Measurements from ENCODE around the gene TMEM151B. TPM values are rescaled to one million over a fixed set of nuclear protein-coding genes. Genes with fewer than 3 reads are reported as not detected.

Gene TMEM151B
- total and polyA plus RNA-seq, 4 experiments from 2014 or later: not detected

GRCh38 chr6:44232676-44233566 lies 37.3 kb upstream of the TMEM151B start:
- intact Hi-C loops (cut with micrococcal nuclease): no loop called here

GRCh38 chr6:44233567-44234100 lies 36.6 kb upstream of the TMEM151B start:
- intact Hi-C loops (cut with micrococcal nuclease): no loop called here
- DNase-seq: no peak
- H3K36me3 Mint-ChIP-seq: no peaks in the 10 kb centered on the region
- H3K4me1 Mint-ChIP-seq: peaks cover 2 to 15% (median 8%) of the 10 kb centered on the region in 4 donors
- no peaks in the 10 kb centered on the region for H3K27me3 Mint-ChIP-seq
- no peaks in the 10 kb centered on the region for H3K9me3 ChIP-seq (ENCODE audit: control insufficient read depth in 1 of 2, low read length in 2 of 2)
- POLR2A ChIA-PET (ENCODE audit: partially characterized antibody): interaction anchor here (4.2 kb wide), 1 partner anchor 12 kb away, joined by 29 read pairs; the partner anchor contains the start of gene HSP90AB1
- H3K36me3 ChIP-seq (ENCODE audit: insufficient read depth, low read length): no peaks in the 10 kb centered on the region
- peak overlapping the region in 1 of 7 donors; percentile 42 for H3K27ac Mint-ChIP-seq
- no peak overlapping the region for H3K27ac ChIP-seq (ENCODE audit: low read depth, low read length)
- H3K9me3 Mint-ChIP-seq: no peaks in the 10 kb centered on the region
- CTCF ChIA-PET (ENCODE audit: partially characterized antibody): interaction anchor here (0.7 to 5.3 kb wide), 3 partner anchors 10 to 59 kb away, joined by 4 to 84 read pairs (median 9); partner anchors contain the start of gene SLC29A1
- H3K4me3 Mint-ChIP-seq: no peak overlapping the region
- peaks cover 12% of the 10 kb centered on the region for H3K4me1 ChIP-seq (ENCODE audit: insufficient read depth, low read length)
- no peaks in the 10 kb centered on the region for H3K27me3 ChIP-seq (ENCODE audit: insufficient read depth, low read length)
- H3K4me3 ChIP-seq (ENCODE audit: low read length in 2 of 2): no peak overlapping the region

More at GRCh38 chr6:44232676-44233566, 37.3 kb upstream of the TMEM151B start:
- Mint-ChIP-seq H3K9me3 (no peaks in the 10 kb centered on the region), H3K27ac (no peak overlapping the region), H3K36me3 (no peaks in the 10 kb centered on the region), H3K4me3 (no peak overlapping the region), H3K4me1 (peaks cover 0 to 8% (median 4%) of the 10 kb centered on the region in 4 donors), H3K27me3 (no peaks in the 10 kb centered on the region)
- Histone ChIP-seq H3K9me3 (ENCODE audit: control insufficient read depth in 1 of 2, low read length in 2 of 2) (no peaks in the 10 kb centered on the region), H3K4me1 (ENCODE audit: insufficient read depth, low read length) (peaks cover 7% of the 10 kb centered on the region), H3K4me3 (ENCODE audit: low read length in 2 of 2) (no peak overlapping the region), H3K27me3 (ENCODE audit: insufficient read depth, low read length) (no peaks in the 10 kb centered on the region), H3K36me3 (ENCODE audit: insufficient read depth, low read length) (no peaks in the 10 kb centered on the region), H3K27ac (ENCODE audit: low read depth, low read length) (no peak overlapping the region)
- CTCF ChIA-PET (ENCODE audit: partially characterized antibody): interaction anchor here (1.1 to 5.3 kb wide), 2 partner anchors 10 to 73 kb away, joined by 3 to 84 read pairs; partner anchors contain the start of gene SLC29A1
- DNase-seq: no peak
- POLR2A ChIA-PET (ENCODE audit: partially characterized antibody): interaction anchor here (4.2 kb wide), 1 partner anchor 13 kb away, joined by 29 read pairs; the partner anchor contains the start of gene HSP90AB1

DNA sequence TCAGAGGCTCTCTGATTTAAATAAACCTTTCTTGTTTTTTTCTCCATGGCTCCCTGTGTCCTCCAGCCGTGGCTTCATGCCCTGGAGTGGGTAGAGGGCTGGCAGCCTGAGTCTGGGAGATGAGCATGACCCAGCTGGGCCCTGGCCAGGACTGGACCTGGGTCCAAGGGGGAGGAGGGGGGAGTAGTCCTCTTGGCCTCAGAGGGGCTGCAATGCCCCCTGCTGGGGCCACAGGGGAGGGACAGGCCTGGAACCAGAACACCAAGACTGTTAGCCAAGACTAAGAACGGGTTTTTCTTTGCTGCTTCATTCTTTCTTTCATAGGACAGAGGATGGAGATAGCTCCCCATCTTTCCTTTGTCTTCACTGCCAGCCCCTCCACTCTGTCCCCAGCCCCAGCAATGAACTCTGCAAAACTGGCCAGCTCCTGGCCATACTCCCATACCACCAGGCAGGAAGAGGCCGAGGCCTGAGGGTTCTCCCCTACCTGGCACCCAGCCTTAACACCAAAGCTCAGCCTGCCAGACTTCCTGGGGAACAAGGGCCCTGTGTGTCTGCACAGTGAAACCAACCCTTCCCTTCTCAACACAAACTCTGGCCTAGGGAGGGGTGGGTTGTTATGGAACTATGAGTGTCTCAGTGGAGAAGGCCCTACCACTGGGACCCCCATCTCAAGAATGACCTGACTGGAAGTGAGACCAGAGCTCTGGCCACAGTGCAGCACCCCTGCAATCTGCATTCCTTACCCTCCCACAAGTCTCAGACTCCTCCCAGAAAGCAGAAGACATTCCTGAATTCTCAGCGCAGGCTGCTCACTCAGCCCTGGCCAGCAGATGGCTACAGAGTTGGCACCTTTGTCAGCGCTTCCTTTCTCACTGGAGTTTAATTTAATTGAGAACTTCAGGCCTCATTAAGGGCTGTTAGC lies 35.9 kb upstream of the TMEM151B start:
- Mint-ChIP-seq H3K4me1 (peaks cover 2 to 15% (median 9%) of the 10 kb centered on the region in 4 donors), H3K4me3 (no peak overlapping the region), H3K27me3 (no peaks in the 10 kb centered on the region), H3K27ac (peak overlapping the region in 1 of 7 donors; percentile 41), H3K36me3 (no peaks in the 10 kb centered on the region), H3K9me3 (no peaks in the 10 kb centered on the region)
- POLR2A ChIA-PET (ENCODE audit: partially characterized antibody): interaction anchor here (4.2 kb wide), 1 partner anchor 12 kb away, joined by 29 read pairs; the partner anchor contains the start of gene HSP90AB1
- no peaks in the 10 kb centered on the region for H3K27me3 ChIP-seq (ENCODE audit: insufficient read depth, low read length)
- no peaks in the 10 kb centered on the region for H3K36me3 ChIP-seq (ENCODE audit: insufficient read depth, low read length)
- H3K4me3 ChIP-seq (ENCODE audit: low read length in 2 of 2): no peak overlapping the region
- CTCF ChIA-PET (ENCODE audit: partially characterized antibody): interaction anchor here (0.7 to 5.3 kb wide), 6 partner anchors 10 to 65 kb away, joined by 3 to 84 read pairs (median 6); partner anchors contain the start of genes HSP90AB1, SLC29A1 and SLC35B2
- intact Hi-C loops (cut with micrococcal nuclease): no loop called here
- H3K27ac ChIP-seq (ENCODE audit: low read depth, low read length): no peak overlapping the region
- DNase-seq: no peak
- H3K9me3 ChIP-seq (ENCODE audit: control insufficient read depth in 1 of 2, low read length in 2 of 2): no peaks in the 10 kb centered on the region
- peaks cover 12% of the 10 kb centered on the region for H3K4me1 ChIP-seq (ENCODE audit: insufficient read depth, low read length)

- intact Hi-C loops (cut with micrococcal nuclease): no loop called here
- H3K36me3 Mint-ChIP-seq: no peaks in the 10 kb centered on the region
- no peak overlapping the region for H3K4me3 Mint-ChIP-seq
- Histone ChIP-seq H3K36me3 (ENCODE audit: insufficient read depth, low read length) (no peaks in the 10 kb centered on the region), H3K9me3 (ENCODE audit: control insufficient read depth in 1 of 2, low read length in 2 of 2) (no peaks in the 10 kb centered on the region), H3K27me3 (ENCODE audit: insufficient read depth, low read length) (no peaks in the 10 kb centered on the region), H3K27ac (ENCODE audit: low read depth, low read length) (no peak overlapping the region), H3K4me1 (ENCODE audit: insufficient read depth, low read length) (peaks cover 12% of the 10 kb centered on the region), H3K4me3 (ENCODE audit: low read length in 2 of 2) (no peak overlapping the region)
- peaks cover 2 to 15% (median 9%) of the 10 kb centered on the region in 4 donors for H3K4me1 Mint-ChIP-seq
- ChIA-PET POLR2A (ENCODE audit: partially characterized antibody) (interaction anchor here (4.2 kb wide), 1 partner anchor 11 kb away, joined by 29 read pairs; the partner anchor contains the start of gene HSP90AB1), CTCF (ENCODE audit: partially characterized antibody) (interaction anchor here (0.9 to 5.3 kb wide), 9 partner anchors 9 to 66 kb away, joined by 3 to 84 read pairs (median 5); partner anchors contain the start of genes HSP90AB1, SLC29A1 and SLC35B2)
- DNase-seq: no peak
- H3K27me3 Mint-ChIP-seq: no peaks in the 10 kb centered on the region
- H3K9me3 Mint-ChIP-seq: no peaks in the 10 kb centered on the region
- H3K27ac Mint-ChIP-seq: peak overlapping the region in 2 of 7 donors; percentile 20 to 23
Measured at GRCh38 chr6:44235269-44235668, 35.0 kb upstream of the TMEM151B start.

GRCh38 chr6:44235891-44236516 lies 34.2 kb upstream of the TMEM151B start:
- Mint-ChIP-seq H3K4me3 (peak overlapping the region in 1 of 8 donors; percentile 48), H3K4me1 (peaks cover 2 to 15% (median 9%) of the 10 kb centered on the region in 4 donors), H3K9me3 (no peaks in the 10 kb centered on the region), H3K27ac (no peak overlapping the region), H3K27me3 (no peaks in the 10 kb centered on the region), H3K36me3 (no peaks in the 10 kb centered on the region)
- Histone ChIP-seq H3K9me3 (ENCODE audit: control insufficient read depth in 1 of 2, low read length in 2 of 2) (no peaks in the 10 kb centered on the region), H3K36me3 (ENCODE audit: insufficient read depth, low read length) (no peaks in the 10 kb centered on the region), H3K4me1 (ENCODE audit: insufficient read depth, low read length) (peaks cover 12% of the 10 kb centered on the region), H3K27ac (ENCODE audit: low read depth, low read length) (no peak overlapping the region), H3K4me3 (ENCODE audit: low read length in 2 of 2) (no peak overlapping the region), H3K27me3 (ENCODE audit: insufficient read depth, low read length) (no peaks in the 10 kb centered on the region)
- intact Hi-C loops (cut with micrococcal nuclease): no loop called here
- ChIA-PET POLR2A (ENCODE audit: partially characterized antibody) (interaction anchor here (2.2 to 4.2 kb wide), 2 partner anchors 10 to 12 kb away, joined by 16 to 29 read pairs; partner anchors contain the start of genes HSP90AB1 and SLC29A1), CTCF (ENCODE audit: partially characterized antibody) (interaction anchor here (0.7 to 5.3 kb wide), 14 partner anchors 8 to 1248 kb away, joined by 3 to 84 read pairs (median 3); partner anchors contain the start of genes HSP90AB1 and SLC29A1)
- DNase-seq: no peak

All from CD4-positive, alpha-beta memory T cell (primary cell).